ENCODE data around the gene ARHGAP42.

ARHGAP42 gene

DNA sequence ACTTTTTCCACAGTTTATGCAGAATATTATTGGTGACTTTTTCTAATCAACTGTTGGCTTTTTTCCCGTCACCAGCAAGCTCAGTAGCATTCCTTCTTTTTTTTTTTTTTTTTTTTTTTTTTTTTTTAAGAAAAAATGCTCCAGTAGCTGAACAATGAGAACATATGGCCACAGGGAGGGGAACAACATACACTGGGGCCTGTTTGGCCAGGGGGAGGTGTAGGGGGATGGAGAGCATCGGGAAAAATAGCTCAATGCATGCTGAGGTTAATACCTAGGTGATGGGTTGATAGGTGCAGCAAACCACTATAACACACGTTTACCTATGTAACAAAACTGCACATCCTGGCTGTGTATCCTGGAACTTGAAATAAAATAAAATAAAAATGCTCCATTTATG, 82.5 kb downstream of the ARHGAP42 start:
- Histone ChIP-seq H3K27ac (ENCODE audit: low read length) (no peak overlapping the region), H3K4me3 (ENCODE audit: low read length) (no peak overlapping the region), H3K36me3 (ENCODE audit: control insufficient read depth, low read depth, low read length) (no peaks in the 10 kb centered on the region), H3K27me3 (ENCODE audit: control insufficient read depth, insufficient read depth, low read length) (no peaks in the 10 kb centered on the region), H3K9ac (ENCODE audit: low read length) (peak overlapping the region; percentile 32), H3K4me1 (ENCODE audit: control insufficient read depth, low read depth, low read length) (peaks cover 14% of the 10 kb centered on the region), H3K9me3 (ENCODE audit: control insufficient read depth, low read depth, low read length) (no peaks in the 10 kb centered on the region)

DNA sequence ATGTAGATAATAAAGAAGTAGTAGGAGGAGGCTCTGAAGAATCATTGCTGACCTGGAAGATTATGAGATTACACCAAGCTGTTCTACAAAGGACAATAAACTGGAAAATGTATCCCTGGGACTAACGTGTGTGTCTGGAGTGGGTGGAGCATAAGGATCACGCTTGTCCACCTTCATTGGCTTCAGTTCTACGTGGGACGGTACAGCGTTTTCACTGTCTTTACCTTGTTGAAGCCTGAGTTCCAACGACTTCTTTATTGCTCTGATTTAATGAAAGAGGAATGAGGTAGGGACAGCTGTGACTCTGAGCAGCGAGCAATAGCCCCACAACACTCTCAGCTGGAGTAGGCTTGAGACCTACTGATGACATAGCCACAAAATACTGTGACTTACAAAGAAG, 87.0 kb downstream of the ARHGAP42 start:
- H3K4me3 ChIP-seq (ENCODE audit: low read length) = no peak overlapping the region
- no peaks in the 10 kb centered on the region for H3K9me3 ChIP-seq (ENCODE audit: control insufficient read depth, low read depth, low read length)
- H3K27me3 ChIP-seq (ENCODE audit: control insufficient read depth, insufficient read depth, low read length) = no peaks in the 10 kb centered on the region
- no peak overlapping the region for H3K9ac ChIP-seq (ENCODE audit: low read length)
- H3K36me3 ChIP-seq (ENCODE audit: control insufficient read depth, low read depth, low read length) = no peaks in the 10 kb centered on the region
- peaks cover 9% of the 10 kb centered on the region for H3K4me1 ChIP-seq (ENCODE audit: control insufficient read depth, low read depth, low read length)
- H3K27ac ChIP-seq (ENCODE audit: low read length) = no peak overlapping the region

- H3K27ac ChIP-seq (ENCODE audit: low read length) = no peak overlapping the region
- H3K4me1 ChIP-seq (ENCODE audit: control insufficient read depth, low read depth, low read length) = peaks cover 2% of the 10 kb centered on the region
- no peaks in the 10 kb centered on the region for H3K36me3 ChIP-seq (ENCODE audit: control insufficient read depth, low read depth, low read length)
- H3K9me3 ChIP-seq (ENCODE audit: control insufficient read depth, low read depth, low read length) = no peaks in the 10 kb centered on the region
- no peak overlapping the region for H3K4me3 ChIP-seq (ENCODE audit: low read length)
- H3K9ac ChIP-seq (ENCODE audit: low read length) = no peak overlapping the region
- no peaks in the 10 kb centered on the region for H3K27me3 ChIP-seq (ENCODE audit: control insufficient read depth, insufficient read depth, low read length)
Observed at GRCh38 chr11:100774859-100775258, 87.8 kb downstream of the ARHGAP42 start.

GRCh38 chr11:100776212-100776896, 89.3 kb downstream of the ARHGAP42 start:
- Histone ChIP-seq H3K9ac (ENCODE audit: low read length) (no peak overlapping the region), H3K4me3 (ENCODE audit: low read length) (no peak overlapping the region), H3K27me3 (ENCODE audit: control insufficient read depth, insufficient read depth, low read length) (no peaks in the 10 kb centered on the region), H3K9me3 (ENCODE audit: control insufficient read depth, low read depth, low read length) (no peaks in the 10 kb centered on the region), H3K27ac (ENCODE audit: low read length) (no peak overlapping the region), H3K4me1 (ENCODE audit: control insufficient read depth, low read depth, low read length) (peaks cover 7% of the 10 kb centered on the region), H3K36me3 (ENCODE audit: control insufficient read depth, low read depth, low read length) (no peaks in the 10 kb centered on the region)

DNA sequence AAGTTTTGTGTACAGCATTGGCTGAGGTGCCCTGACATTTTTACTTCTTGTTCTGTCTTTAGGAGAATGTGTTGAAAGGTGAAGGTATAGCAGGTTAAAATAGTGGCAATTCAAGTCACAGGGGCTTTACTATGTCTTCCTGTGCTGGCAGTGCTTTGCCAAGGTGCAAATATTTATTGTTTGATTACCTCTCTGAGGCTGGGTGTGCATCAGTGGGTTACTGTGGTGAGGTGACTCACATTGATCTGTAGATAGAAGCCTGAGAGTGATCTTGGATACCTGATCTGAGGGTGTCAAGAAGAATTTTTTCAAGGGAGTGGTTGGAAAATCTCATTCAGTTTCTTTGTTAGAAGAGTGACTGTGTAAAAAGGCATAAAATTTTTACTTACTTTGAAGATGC, 90.0 kb downstream of the ARHGAP42 start:
- no peaks in the 10 kb centered on the region for H3K27me3 ChIP-seq (ENCODE audit: control insufficient read depth, insufficient read depth, low read length)
- H3K9me3 ChIP-seq (ENCODE audit: control insufficient read depth, low read depth, low read length) = no peaks in the 10 kb centered on the region
- H3K27ac ChIP-seq (ENCODE audit: low read length) = no peak overlapping the region
- H3K4me1 ChIP-seq (ENCODE audit: control insufficient read depth, low read depth, low read length) = peaks cover 7% of the 10 kb centered on the region
- no peak overlapping the region for H3K9ac ChIP-seq (ENCODE audit: low read length)
- no peak overlapping the region for H3K4me3 ChIP-seq (ENCODE audit: low read length)
- H3K36me3 ChIP-seq (ENCODE audit: control insufficient read depth, low read depth, low read length) = no peaks in the 10 kb centered on the region

- Histone ChIP-seq H3K9ac (ENCODE audit: low read length) (no peak overlapping the region), H3K4me1 (ENCODE audit: control insufficient read depth, low read depth, low read length) (peaks cover 7% of the 10 kb centered on the region), H3K36me3 (ENCODE audit: control insufficient read depth, low read depth, low read length) (no peaks in the 10 kb centered on the region), H3K9me3 (ENCODE audit: control insufficient read depth, low read depth, low read length) (no peaks in the 10 kb centered on the region), H3K4me3 (ENCODE audit: low read length) (no peak overlapping the region), H3K27ac (ENCODE audit: low read length) (no peak overlapping the region), H3K27me3 (ENCODE audit: control insufficient read depth, insufficient read depth, low read length) (no peaks in the 10 kb centered on the region)
Observed at GRCh38 chr11:100777736-100778135, 90.6 kb downstream of the ARHGAP42 start.

GRCh38 chr11:100778166-100778785, 91.2 kb downstream of the ARHGAP42 start:
- H3K27me3 ChIP-seq (ENCODE audit: control insufficient read depth, insufficient read depth, low read length) = no peaks in the 10 kb centered on the region
- no peaks in the 10 kb centered on the region for H3K36me3 ChIP-seq (ENCODE audit: control insufficient read depth, low read depth, low read length)
- H3K4me1 ChIP-seq (ENCODE audit: control insufficient read depth, low read depth, low read length) = peaks cover 7% of the 10 kb centered on the region
- H3K4me3 ChIP-seq (ENCODE audit: low read length) = no peak overlapping the region
- no peak overlapping the region for H3K9ac ChIP-seq (ENCODE audit: low read length)
- no peaks in the 10 kb centered on the region for H3K9me3 ChIP-seq (ENCODE audit: control insufficient read depth, low read depth, low read length)
- H3K27ac ChIP-seq (ENCODE audit: low read length) = no peak overlapping the region

GRCh38 chr11:100780470-100780869, 93.4 kb downstream of the ARHGAP42 start:
- no peak overlapping the region for H3K9ac ChIP-seq (ENCODE audit: low read length)
- H3K9me3 ChIP-seq (ENCODE audit: control insufficient read depth, low read depth, low read length) = no peaks in the 10 kb centered on the region
- H3K27me3 ChIP-seq (ENCODE audit: control insufficient read depth, insufficient read depth, low read length) = no peaks in the 10 kb centered on the region
- H3K4me3 ChIP-seq (ENCODE audit: low read length) = no peak overlapping the region
- no peaks in the 10 kb centered on the region for H3K36me3 ChIP-seq (ENCODE audit: control insufficient read depth, low read depth, low read length)
- H3K4me1 ChIP-seq (ENCODE audit: control insufficient read depth, low read depth, low read length) = peaks cover 13% of the 10 kb centered on the region
- no peak overlapping the region for H3K27ac ChIP-seq (ENCODE audit: low read length)

DNA sequence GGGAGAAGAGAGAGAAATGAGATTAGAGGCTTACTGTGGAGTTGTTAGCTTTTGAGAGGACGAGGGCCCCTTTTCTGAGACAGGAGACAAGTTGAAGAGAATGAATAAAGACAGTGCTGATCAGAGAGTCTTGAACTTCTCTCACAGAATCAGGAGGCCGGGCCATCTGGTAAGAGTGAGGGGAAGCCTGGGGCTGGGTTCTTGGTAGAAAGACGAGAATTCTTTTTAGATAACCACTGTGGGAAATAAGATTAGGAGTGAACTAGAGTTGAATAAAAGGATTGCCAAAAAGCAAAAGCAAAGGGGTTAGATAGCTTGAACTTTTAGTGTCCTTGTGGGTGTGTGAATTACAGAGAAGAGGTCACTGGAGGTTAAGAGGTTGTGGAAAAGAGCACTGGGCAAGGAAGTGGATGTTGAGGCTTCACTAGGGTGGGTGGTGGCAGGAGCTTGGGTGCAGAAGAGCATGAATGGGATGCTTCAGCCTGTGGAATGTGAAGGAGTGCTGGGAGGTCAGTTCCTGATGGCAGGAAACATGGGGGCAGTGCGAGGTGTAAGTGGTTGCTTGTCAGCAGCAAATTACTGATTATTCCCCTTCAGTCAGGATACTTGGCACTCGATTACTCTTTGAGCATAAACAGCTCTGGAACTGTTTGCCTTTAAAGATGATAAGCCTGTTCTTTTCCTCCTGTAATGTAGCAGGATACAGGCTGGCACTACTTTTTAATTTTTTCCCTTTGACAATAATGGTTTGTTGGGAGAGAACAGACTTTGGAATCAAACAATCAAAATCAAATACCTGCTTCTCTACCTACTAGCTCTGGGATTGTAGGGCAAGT, 98.3 kb downstream of the ARHGAP42 start:
- no peak overlapping the region for H3K27ac ChIP-seq (ENCODE audit: low read length)
- no peaks in the 10 kb centered on the region for H3K27me3 ChIP-seq (ENCODE audit: control insufficient read depth, insufficient read depth, low read length)
- H3K9ac ChIP-seq (ENCODE audit: low read length) = no peak overlapping the region
- no peaks in the 10 kb centered on the region for H3K36me3 ChIP-seq (ENCODE audit: control insufficient read depth, low read depth, low read length)
- peaks cover 18% of the 10 kb centered on the region for H3K4me1 ChIP-seq (ENCODE audit: control insufficient read depth, low read depth, low read length)
- H3K4me3 ChIP-seq (ENCODE audit: low read length) = no peak overlapping the region
- H3K9me3 ChIP-seq (ENCODE audit: control insufficient read depth, low read depth, low read length) = no peaks in the 10 kb centered on the region

- H3K36me3 ChIP-seq (ENCODE audit: control insufficient read depth, low read depth, low read length) = no peaks in the 10 kb centered on the region
- H3K27me3 ChIP-seq (ENCODE audit: control insufficient read depth, insufficient read depth, low read length) = no peaks in the 10 kb centered on the region
- H3K9ac ChIP-seq (ENCODE audit: low read length) = no peak overlapping the region
- no peak overlapping the region for H3K27ac ChIP-seq (ENCODE audit: low read length)
- H3K9me3 ChIP-seq (ENCODE audit: control insufficient read depth, low read depth, low read length) = no peaks in the 10 kb centered on the region
- peaks cover 37% of the 10 kb centered on the region for H3K4me1 ChIP-seq (ENCODE audit: control insufficient read depth, low read depth, low read length)
- H3K4me3 ChIP-seq (ENCODE audit: low read length) = no peak overlapping the region
Observed at GRCh38 chr11:100788561-100789295, 101.6 kb downstream of the ARHGAP42 start.

DNA sequence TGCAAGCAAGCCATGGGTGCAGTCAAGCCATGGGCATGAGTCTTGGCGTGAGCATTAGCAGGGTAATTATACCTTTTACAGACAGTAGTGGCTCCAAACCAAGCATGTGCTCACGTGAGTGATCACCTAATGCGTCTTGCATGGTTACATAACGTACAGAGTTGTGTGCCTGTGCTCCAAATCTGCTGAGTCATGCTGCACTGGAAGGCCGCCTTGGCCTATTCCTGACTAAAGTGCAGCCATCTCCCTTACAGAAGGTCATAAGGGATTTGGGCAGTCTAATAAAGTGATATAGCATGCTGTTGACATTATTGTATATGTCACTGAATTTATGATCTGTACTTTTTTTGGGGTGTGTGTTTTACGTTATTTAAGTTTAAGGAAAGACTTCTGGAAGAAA, 102.4 kb downstream of the ARHGAP42 start:
- H3K9ac ChIP-seq (ENCODE audit: low read length) = no peak overlapping the region
- H3K4me3 ChIP-seq (ENCODE audit: low read length) = no peak overlapping the region
- no peaks in the 10 kb centered on the region for H3K27me3 ChIP-seq (ENCODE audit: control insufficient read depth, insufficient read depth, low read length)
- H3K27ac ChIP-seq (ENCODE audit: low read length) = no peak overlapping the region
- no peaks in the 10 kb centered on the region for H3K9me3 ChIP-seq (ENCODE audit: control insufficient read depth, low read depth, low read length)
- H3K36me3 ChIP-seq (ENCODE audit: control insufficient read depth, low read depth, low read length) = no peaks in the 10 kb centered on the region
- H3K4me1 ChIP-seq (ENCODE audit: control insufficient read depth, low read depth, low read length) = peaks cover 37% of the 10 kb centered on the region

Measured in iPS-18a (cell line).